ENCODE measurements around the gene TMEM30B.
"Not testable (repeated sequence)": the region's sequence is repeated elsewhere in the genome, so short reads cannot be mapped to it uniquely, and the experiment has no call there.

TMEM30B gene

GRCh38 chr14:61252369-61253063 is 28.6 kb downstream of the TMEM30B start:
- TF ChIP-seq CTCF (IDR thresholded peaks at IDR 0.05; ENCODE audit: low read depth, low read length, missing control alignments) = peak; percentile 81
- H3K4me3 ChIP-seq (ENCODE audit: low read depth, low read length) = no peak overlapping the region

DNA sequence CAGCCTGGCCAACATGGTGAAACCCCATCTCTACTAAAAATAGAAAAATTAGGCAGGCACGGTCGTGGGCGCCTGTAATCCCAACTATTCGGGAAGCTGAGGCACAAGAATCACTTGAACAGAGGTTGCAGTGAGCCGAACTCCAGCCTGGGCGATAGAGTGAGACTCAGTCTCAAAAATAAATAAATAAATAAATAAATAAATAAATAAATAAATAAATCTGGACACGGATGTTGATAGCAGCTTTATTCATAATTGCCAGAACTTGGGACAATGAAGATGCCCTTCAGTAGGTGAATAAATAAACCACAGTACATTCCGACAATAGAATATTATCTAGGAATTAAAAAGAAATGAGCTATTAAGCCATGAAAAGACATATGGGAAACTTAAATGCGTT is 31.1 kb downstream of the TMEM30B start:
- DNase-seq (ENCODE audit: low read depth) = no peak
- TF ChIP-seq CTCF (IDR thresholded peaks at IDR 0.05; ENCODE audit: low read depth, low read length, missing control alignments) = no peak
- no peak overlapping the region for H3K4me3 ChIP-seq (ENCODE audit: low read depth, low read length)

More at GRCh38 chr14:61252369-61253063, 28.6 kb downstream of the TMEM30B start:
- DNase-seq (ENCODE audit: low read depth) = peak; percentile 59

DNA sequence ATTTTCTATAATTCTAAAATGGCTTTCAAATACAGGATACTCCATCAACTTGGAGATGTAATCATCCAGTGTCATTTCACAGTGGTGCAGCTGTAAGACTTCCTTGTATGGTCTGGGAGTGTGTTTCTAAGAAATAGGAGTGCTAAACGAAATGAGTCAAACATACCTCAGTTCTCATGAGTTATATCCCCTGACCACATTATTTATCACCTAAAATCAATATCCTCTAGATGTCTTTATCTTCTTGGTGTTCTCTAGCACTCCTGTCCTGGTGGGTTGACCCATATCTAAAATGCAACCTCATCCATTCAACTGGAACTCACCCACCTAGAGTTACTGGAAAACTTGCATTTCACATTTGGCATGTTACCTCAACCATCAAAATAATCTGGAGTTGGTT is 33.2 kb downstream of the TMEM30B start:
- no peak for DNase-seq (ENCODE audit: low read depth)
- H3K4me3 ChIP-seq (ENCODE audit: low read depth, low read length) = no peak overlapping the region
- no peak for TF ChIP-seq CTCF (IDR thresholded peaks at IDR 0.05; ENCODE audit: low read depth, low read length, missing control alignments)

DNA sequence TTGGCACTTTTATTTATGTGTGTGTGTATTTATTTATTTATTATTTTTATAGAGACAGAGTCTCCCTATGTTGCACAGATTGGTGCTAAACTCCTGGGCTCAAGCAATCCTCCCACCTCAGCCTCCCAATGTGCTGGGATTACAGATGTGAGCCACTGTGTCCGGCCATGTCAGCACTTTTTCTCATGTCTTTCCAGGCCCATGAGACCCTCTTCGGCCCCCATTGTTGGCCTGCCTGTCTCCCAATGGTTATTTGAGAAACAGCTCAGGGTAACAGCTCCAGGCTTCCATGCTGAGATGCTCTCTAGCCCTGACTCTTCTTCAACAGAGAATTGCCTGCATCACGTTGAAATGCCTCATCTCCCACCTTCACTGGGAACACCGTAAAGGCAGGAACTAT is 34.4 kb downstream of the TMEM30B start:
- H3K4me3 ChIP-seq (ENCODE audit: low read depth, low read length) = no peak overlapping the region
- no peak for DNase-seq (ENCODE audit: low read depth)
- no peak for TF ChIP-seq CTCF (IDR thresholded peaks at IDR 0.05; ENCODE audit: low read depth, low read length, missing control alignments)

DNA sequence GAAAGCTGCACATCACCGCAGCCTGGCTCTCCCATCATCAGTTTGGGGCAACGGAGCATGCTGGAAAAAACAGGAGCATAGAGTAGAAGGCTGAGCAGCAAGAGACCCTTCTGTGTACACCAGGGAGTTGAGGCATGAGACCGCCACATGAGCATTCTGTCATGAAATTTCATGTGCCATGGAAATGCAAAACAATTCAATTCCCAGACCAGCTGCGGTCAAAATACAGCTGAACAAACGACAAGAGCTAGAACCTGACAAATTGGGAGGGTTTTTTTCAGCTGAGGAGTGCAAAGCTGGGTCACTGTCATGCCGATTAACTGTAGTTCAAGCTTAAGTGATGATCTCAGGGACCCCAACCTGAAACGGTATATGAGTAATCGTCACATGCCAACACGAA is 37.1 kb downstream of the TMEM30B start:
- no peak overlapping the region for H3K4me3 ChIP-seq (ENCODE audit: low read depth, low read length)
- TF ChIP-seq CTCF (IDR thresholded peaks at IDR 0.05; ENCODE audit: low read depth, low read length, missing control alignments) = no peak
- no peak for DNase-seq (ENCODE audit: low read depth)

DNA sequence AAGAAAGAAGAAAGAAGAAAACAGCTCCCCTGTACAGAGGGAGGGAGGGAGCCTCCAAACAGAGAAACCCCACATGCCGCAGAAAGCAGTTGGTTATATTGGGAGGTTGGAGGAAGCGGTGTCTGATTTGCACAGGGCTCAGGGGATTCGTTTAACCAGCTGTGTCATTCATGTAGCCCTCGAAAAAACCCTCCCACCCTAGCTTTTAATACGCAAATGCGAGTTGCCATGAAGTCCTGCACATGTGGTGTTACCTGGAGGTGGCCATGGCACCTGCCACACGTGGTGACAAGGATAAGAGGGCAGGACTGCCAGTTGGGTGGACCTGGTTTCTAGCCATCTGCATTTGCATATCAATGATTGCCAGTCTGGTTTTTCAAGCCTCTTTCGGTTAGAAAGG is 40.9 kb downstream of the TMEM30B start:
- DNase-seq (ENCODE audit: low read depth) = no peak
- H3K4me3 ChIP-seq (ENCODE audit: low read depth, low read length) = no peak overlapping the region
- TF ChIP-seq CTCF (IDR thresholded peaks at IDR 0.05; ENCODE audit: low read depth, low read length, missing control alignments) = no peak

- DNase-seq (ENCODE audit: low read depth); H3K4me3 ChIP-seq (ENCODE audit: low read depth, low read length): not testable (repeated sequence)
Observed at GRCh38 chr14:61239285-61239684, 41.9 kb downstream of the TMEM30B start.

Measured in GM12864 (cell line).